Uterus (tissue), 4 donors: ENCODE results near the gene FUCA2. TPM values are rescaled to one million over a fixed set of nuclear protein-coding genes. Genes with fewer than 3 reads are reported as not detected.

Experiments
- DNase-seq, 2 donors: peaks; one replicate each; pipeline ENCODE4 v3.0.0-alpha.2; 2019 to 2020
- H3K27ac ChIP-seq, 2 donors: fragments of 200-600 bp; sonication (generic); 1 replicate in 1 of 2; 2 replicates in 1 of 2; pipeline ENCODE4 v1.5.1; 2016 to 2018
- H3K27me3 ChIP-seq, 2 donors: fragments of 200-600 bp; sonication (generic); one replicate each; pipeline ENCODE4 v1.5.1; 2018 to 2019; ENCODE audit warnings: control low read depth in 1 of 2
- H3K36me3 ChIP-seq, 2 donors: fragments of 200-600 bp; sonication (generic); one replicate each; pipeline ENCODE4 v1.5.1; 2019; ENCODE audit warnings: control low read depth in 1 of 2
- H3K4me1 ChIP-seq, 2 donors: fragments of 200-600 bp; sonication (generic); one replicate each; pipeline ENCODE4 v1.5.1; 2018 to 2019; ENCODE audit warnings: control low read depth in 1 of 2
- H3K4me3 ChIP-seq, 2 donors: fragments of 200-600 bp; sonication (generic); 1 replicate in 1 of 2; 2 replicates in 1 of 2; pipeline ENCODE4 v1.5.1; 2018 to 2019; ENCODE audit warnings: mild to moderate bottlenecking in 1 of 2
- H3K9me3 ChIP-seq, 2 donors: fragments of 200-600 bp; sonication (generic); one replicate each; pipeline ENCODE4 v1.5.1; 2019; ENCODE audit warnings: control low read depth in 1 of 2
- POLR2A ChIP-seq, 2 donors: fragments of 450-650 bp; IDR thresholded peaks; one replicate each; pipeline ENCODE4 v1.6.1; 2016; ENCODE audit warnings: antibody characterized with exemption in 2 of 2, mild to moderate bottlenecking in 1 of 2, moderate library complexity in 1 of 2
- intact Hi-C: fragments of 100-400 bp; cut with DNase I; formaldehyde crosslinking; loops from one replicate; pipeline ENCODE4 v1.15.1; 2023; ENCODE audit warnings: low total_unique reads
- total RNA-seq, 4 donors: library from RNA; depleted of rRNA in 3 of 4; stranded (reverse); fragments of >200 nt in 3 of 4; gene quantifications; one replicate each; pipeline versions ENCODE4 v1.1.0 to v1.2.4, GENCODE V29; 2014 to 2023
- TF ChIP-seq, protein P1 (sequence below), 4 experiments: fragments of 200-600 bp in 2 of 4; fragments of 450-650 bp in 2 of 4; sonication (generic) in 2 of 4; IDR thresholded peaks; one replicate each; pipeline ENCODE4 v1.5.1; 2016 to 2019; ENCODE audit warnings: antibody characterized with exemption in 4 of 4, mild to moderate bottlenecking in 2 of 4, moderate library complexity in 1 of 4
- donor health status: DM: yes; HTN: yes; CAD: no.

FUCA2 gene
- total RNA-seq, 4 donors from 2014 or later: 15.9 to 35.7 (median 21.1) TPM

DNA sequence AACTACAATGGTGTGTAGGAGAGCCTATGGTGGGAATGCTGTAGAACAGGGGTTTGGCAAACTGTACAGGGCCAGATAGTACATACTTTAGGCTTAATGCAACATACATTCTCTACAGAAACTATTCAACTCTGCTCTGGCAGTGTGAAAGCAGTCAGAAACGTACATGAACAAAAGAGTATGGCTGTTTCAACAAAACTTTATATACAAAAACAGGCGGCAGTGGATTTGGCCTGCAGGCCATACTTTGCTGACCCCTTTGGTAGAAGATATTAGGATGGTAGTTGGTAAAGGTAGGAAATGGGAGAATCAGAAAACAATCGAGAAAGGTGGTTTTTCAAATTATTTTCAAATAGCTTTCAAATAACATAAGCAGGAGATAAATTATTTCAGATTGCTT is 24.8 kb downstream of the FUCA2 start:
- Histone ChIP-seq H3K36me3 (no peaks in the 10 kb centered on the region), H3K27ac (no peak overlapping the region), H3K4me1 (no peaks in the 10 kb centered on the region), H3K4me3 (no peak overlapping the region), H3K9me3 (no peaks in the 10 kb centered on the region), H3K27me3 (no peaks in the 10 kb centered on the region)
- intact Hi-C loops: no loop called here
- TF ChIP-seq POLR2A (IDR thresholded peaks at IDR 0.05): no peak
- TF ChIP-seq, protein P1, sequence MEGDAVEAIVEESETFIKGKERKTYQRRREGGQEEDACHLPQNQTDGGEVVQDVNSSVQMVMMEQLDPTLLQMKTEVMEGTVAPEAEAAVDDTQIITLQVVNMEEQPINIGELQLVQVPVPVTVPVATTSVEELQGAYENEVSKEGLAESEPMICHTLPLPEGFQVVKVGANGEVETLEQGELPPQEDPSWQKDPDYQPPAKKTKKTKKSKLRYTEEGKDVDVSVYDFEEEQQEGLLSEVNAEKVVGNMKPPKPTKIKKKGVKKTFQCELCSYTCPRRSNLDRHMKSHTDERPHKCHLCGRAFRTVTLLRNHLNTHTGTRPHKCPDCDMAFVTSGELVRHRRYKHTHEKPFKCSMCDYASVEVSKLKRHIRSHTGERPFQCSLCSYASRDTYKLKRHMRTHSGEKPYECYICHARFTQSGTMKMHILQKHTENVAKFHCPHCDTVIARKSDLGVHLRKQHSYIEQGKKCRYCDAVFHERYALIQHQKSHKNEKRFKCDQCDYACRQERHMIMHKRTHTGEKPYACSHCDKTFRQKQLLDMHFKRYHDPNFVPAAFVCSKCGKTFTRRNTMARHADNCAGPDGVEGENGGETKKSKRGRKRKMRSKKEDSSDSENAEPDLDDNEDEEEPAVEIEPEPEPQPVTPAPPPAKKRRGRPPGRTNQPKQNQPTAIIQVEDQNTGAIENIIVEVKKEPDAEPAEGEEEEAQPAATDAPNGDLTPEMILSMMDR (IDR thresholded peaks at IDR 0.05): no peak
- no peak for DNase-seq

DNA sequence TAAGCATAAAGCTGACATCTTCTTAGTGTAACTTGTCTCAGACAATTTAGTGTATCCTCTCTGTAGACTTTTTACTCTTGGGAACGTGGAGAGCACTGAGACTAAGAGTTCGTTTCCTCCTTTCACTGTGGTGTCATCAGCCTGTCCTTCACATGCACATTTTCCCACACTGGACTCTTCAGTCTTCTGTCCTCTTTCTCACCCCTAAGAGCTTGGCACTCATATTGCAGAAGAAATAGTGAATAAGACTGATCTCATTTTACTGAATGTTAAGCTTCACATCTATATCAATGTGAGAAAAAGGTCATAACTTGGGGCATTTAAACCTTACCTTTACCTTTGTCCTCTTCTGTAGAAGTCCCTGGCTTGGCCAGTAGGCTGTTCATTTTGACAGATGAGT is 25.6 kb downstream of the FUCA2 start:
- intact Hi-C loops: no loop called here
- H3K36me3 ChIP-seq: no peaks in the 10 kb centered on the region
- no peak overlapping the region for H3K4me3 ChIP-seq
- no peaks in the 10 kb centered on the region for H3K9me3 ChIP-seq
- no peaks in the 10 kb centered on the region for H3K4me1 ChIP-seq
- no peaks in the 10 kb centered on the region for H3K27me3 ChIP-seq
- no peak for DNase-seq
- H3K27ac ChIP-seq: no peak overlapping the region
- TF ChIP-seq, protein P1 (IDR thresholded peaks at IDR 0.05): no peak
- no peak for TF ChIP-seq POLR2A (IDR thresholded peaks at IDR 0.05)

DNA sequence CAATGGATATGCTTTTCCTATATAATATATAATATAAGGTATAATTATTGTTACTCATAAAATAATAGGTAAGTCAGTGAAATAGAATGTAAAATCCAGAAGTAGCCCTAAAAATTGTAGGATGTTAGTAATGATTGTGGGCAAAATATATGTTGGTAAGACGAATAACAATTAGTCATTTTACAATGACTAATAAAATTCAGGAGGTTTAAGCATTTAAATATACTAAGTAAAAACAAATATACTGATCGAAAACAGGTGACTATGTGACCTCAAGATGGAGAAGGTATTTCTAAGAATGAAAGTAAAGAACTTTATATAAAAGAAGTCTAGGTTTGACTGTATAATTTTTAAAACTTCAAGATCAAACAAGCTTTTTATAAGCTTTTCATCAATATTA is 28.9 kb downstream of the FUCA2 start:
- Histone ChIP-seq H3K36me3 (no peaks in the 10 kb centered on the region), H3K27me3 (no peaks in the 10 kb centered on the region), H3K4me3 (no peak overlapping the region), H3K27ac (no peak overlapping the region), H3K4me1 (no peaks in the 10 kb centered on the region), H3K9me3 (no peaks in the 10 kb centered on the region)
- DNase-seq: no peak
- intact Hi-C loops: no loop called here
- TF ChIP-seq, protein P1 (IDR thresholded peaks at IDR 0.05): no peak
- TF ChIP-seq POLR2A (IDR thresholded peaks at IDR 0.05): no peak

DNA sequence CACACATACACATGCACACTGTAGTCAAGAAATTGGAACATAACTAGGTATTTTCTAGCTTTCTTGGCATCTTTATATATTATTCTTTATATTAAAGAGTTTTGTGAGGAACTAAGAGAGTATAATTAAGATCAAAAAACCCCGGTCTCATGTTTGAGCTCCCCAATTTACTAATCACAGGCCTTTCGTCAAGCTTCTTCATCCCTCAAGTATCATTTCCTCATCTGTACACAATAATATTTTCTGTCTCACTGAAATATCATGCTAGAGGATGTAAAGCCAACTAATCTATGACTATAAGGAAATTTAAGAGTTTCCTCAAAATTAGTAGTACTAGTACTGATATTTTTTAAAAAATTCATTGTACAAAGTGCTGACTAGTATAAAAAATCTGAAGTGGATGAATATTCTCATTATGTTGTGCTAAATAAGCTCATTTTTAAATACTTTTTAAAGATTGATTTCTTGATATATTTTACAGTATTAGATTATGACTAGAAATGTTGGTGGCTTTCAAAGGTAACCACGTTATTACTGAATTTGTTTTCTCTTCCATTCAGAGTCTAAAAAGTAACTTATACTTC is 32.9 kb downstream of the FUCA2 start:
- Histone ChIP-seq H3K36me3 (no peaks in the 10 kb centered on the region), H3K9me3 (no peaks in the 10 kb centered on the region), H3K27ac (no peak overlapping the region), H3K4me1 (no peaks in the 10 kb centered on the region), H3K4me3 (no peak overlapping the region), H3K27me3 (no peaks in the 10 kb centered on the region)
- TF ChIP-seq, protein P1 (IDR thresholded peaks at IDR 0.05): no peak
- no peak for TF ChIP-seq POLR2A (IDR thresholded peaks at IDR 0.05)
- DNase-seq: no peak
- intact Hi-C loops: no loop called here

DNA sequence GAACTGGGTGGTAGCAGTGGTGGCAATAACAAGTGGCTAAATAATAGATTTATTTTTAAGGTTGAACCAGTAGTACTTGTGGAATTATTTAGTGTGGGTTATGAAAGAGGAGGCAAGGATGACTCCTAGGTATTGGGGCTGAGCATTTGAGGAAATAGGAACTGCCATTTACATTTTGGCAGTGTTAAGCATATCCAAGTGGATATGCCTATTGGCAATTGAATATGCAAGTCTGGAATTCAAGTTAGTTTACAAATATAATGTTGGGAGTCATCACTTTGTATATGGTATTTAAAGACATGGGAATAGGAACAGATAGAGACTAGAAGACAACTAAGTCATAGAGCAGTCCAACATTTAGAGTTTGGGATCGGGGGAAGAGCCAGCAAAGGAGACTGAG is 35.0 kb downstream of the FUCA2 start:
- Histone ChIP-seq H3K9me3 (no peaks in the 10 kb centered on the region), H3K27ac (no peak overlapping the region), H3K4me3 (no peak overlapping the region), H3K4me1 (no peaks in the 10 kb centered on the region), H3K36me3 (no peaks in the 10 kb centered on the region), H3K27me3 (no peaks in the 10 kb centered on the region)
- no peak for TF ChIP-seq POLR2A (IDR thresholded peaks at IDR 0.05)
- TF ChIP-seq, protein P1 (IDR thresholded peaks at IDR 0.05): no peak
- DNase-seq: no peak
- intact Hi-C loops: no loop called here
